Fibroblast of pulmonary artery (primary cell): ENCODE results near the gene ARHGEF28.

Experiments used
- DNase-seq: peaks from one replicate; pipeline ENCODE4 v3.0.0-alpha.2; 2010; ENCODE audit warnings: low read depth
- H3K4me3 ChIP-seq: replicated peaks from 2 replicates; pipeline ENCODE4 v1.5.1; 2011; ENCODE audit warnings: low read depth, mild to moderate bottlenecking, control low read depth, low read length, moderate library complexity
- CTCF ChIP-seq: IDR thresholded peaks from 2 replicates; pipeline ENCODE4 v1.5.1; 2011; ENCODE audit warnings: mild to moderate bottlenecking, control low read depth, low read length, inconsistent platforms; ENCODE audit errors: missing control alignments

ARHGEF28 gene

GRCh38 chr5:73867345-73868335 lies 241.6 kb downstream of the ARHGEF28 start:
- H3K4me3 ChIP-seq: no peak overlapping the region
- TF ChIP-seq CTCF: no peak
- peak; percentile 46 for DNase-seq

GRCh38 chr5:73883646-73884045 lies 257.6 kb downstream of the ARHGEF28 start:
- no peak for TF ChIP-seq CTCF
- DNase-seq: peak; percentile 53
- H3K4me3 ChIP-seq: no peak overlapping the region

GRCh38 chr5:73887688-73888087 lies 261.7 kb downstream of the ARHGEF28 start:
- H3K4me3 ChIP-seq: no peak overlapping the region
- no peak for TF ChIP-seq CTCF
- no peak for DNase-seq

- no peak for DNase-seq
- H3K4me3 ChIP-seq: no peak overlapping the region
- no peak for TF ChIP-seq CTCF
Observed at GRCh38 chr5:73890569-73890968, 264.6 kb downstream of the ARHGEF28 start.

- H3K4me3 ChIP-seq: no peak overlapping the region
- TF ChIP-seq CTCF: no peak
- DNase-seq: no peak
Observed at GRCh38 chr5:73892218-73892617, 266.2 kb downstream of the ARHGEF28 start.

GRCh38 chr5:73892806-73893205 lies 266.8 kb downstream of the ARHGEF28 start:
- peak; percentile 95 for DNase-seq
- no peak overlapping the region for H3K4me3 ChIP-seq
- no peak for TF ChIP-seq CTCF
